SH-SY5Y (cell line): Measurements from ENCODE around the gene HDAC9.

Experiments
- GATA2 ChIP-seq: IDR thresholded peaks from 2 replicates; pipeline ENCODE4 v1.6.1; 2011; ENCODE audit warnings: mild to moderate bottlenecking, low read depth, low read length
- GATA3 ChIP-seq: IDR thresholded peaks from 2 replicates; pipeline ENCODE4 v1.6.1; 2011; ENCODE audit warnings: low read depth, mild to moderate bottlenecking, low read length, moderate library complexity

The HDAC9 gene

GRCh38 chr7:18570890-18571478, 75.4 kb downstream of the HDAC9 start:
- no peak for TF ChIP-seq GATA3
- TF ChIP-seq GATA2: no peak

- TF ChIP-seq GATA3 (no peak), GATA2 (no peak)
Measured at GRCh38 chr7:18572154-18572553, 76.6 kb downstream of the HDAC9 start.

- TF ChIP-seq GATA2 (no peak), GATA3 (no peak)
Measured at GRCh38 chr7:18572885-18573284, 77.3 kb downstream of the HDAC9 start.

- TF ChIP-seq GATA2 (no peak), GATA3 (no peak)
Measured at GRCh38 chr7:18573410-18574234, 78.1 kb downstream of the HDAC9 start.

DNA sequence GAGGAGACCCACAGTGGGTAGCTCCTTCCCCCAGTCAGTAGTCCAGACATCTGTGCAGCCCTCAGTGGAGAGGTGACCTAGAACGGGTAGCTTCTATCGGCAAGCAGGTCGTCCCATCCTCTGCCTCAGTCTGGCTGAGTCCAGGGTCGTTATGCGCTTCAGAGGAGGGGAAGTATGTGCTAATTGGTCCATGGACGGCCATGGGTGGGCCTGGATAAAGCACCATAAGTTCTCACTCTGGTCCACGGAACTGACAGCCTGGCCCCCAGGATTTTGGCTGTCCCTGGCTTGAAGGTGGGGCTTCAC, 78.6 kb downstream of the HDAC9 start:
- TF ChIP-seq GATA3 (no peak), GATA2 (no peak)

DNA sequence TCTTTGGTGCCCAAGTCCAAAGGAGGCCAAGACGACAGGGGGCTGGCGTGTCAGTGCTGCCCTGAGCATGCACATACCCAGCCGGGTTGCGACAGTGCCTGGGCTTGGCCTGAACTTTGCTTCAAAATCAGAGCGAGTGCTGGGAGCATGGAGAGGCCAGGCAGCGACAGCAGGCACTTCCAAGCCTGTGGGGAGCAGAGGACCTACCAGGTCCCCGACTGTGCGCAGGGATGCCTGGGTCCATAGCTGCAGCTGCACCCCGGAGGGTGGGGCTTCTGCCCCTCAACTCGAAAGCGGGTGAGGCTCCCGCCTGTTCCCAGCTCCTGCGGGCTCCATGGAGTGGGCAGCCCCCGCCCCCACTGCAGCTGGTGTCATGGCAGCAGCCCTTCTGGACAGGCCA, 79.1 kb downstream of the HDAC9 start:
- TF ChIP-seq GATA2 (no peak), GATA3 (no peak)

- no peak; the same call in 1 of the 2 replicates for TF ChIP-seq GATA3
- TF ChIP-seq GATA2: no peak
Measured at GRCh38 chr7:18575622-18576572, 80.3 kb downstream of the HDAC9 start.

- TF ChIP-seq GATA2: no peak
- TF ChIP-seq GATA3: no peak
Measured at GRCh38 chr7:18577096-18577771, 81.7 kb downstream of the HDAC9 start.

DNA sequence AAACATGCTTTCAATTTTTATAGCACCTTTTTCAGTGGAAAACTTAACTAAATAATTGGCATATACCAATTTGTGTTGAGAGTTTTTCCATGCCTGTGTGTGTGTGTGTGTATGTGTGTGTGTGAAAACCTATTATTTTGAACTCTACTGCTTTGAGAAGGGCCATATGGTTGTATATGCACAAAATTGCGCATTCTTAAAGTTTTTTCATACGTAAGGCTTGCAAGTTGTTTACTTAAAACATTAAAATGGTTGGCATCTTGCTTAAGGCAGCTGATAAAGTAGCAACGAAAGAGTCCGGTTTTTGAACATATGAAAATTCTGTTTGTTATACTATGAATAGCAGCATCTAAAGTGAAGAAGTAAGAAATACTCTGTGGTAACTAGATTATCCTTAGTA, 84.1 kb downstream of the HDAC9 start:
- no peak for TF ChIP-seq GATA3
- no peak for TF ChIP-seq GATA2

GRCh38 chr7:18580950-18581349, 85.4 kb downstream of the HDAC9 start:
- TF ChIP-seq GATA3: no peak
- TF ChIP-seq GATA2: no peak

GRCh38 chr7:18583305-18583704, 87.8 kb downstream of the HDAC9 start:
- no peak for TF ChIP-seq GATA2
- TF ChIP-seq GATA3: no peak

GRCh38 chr7:18590241-18590640, 94.7 kb downstream of the HDAC9 start:
- TF ChIP-seq GATA2 (no peak), GATA3 (no peak)

DNA sequence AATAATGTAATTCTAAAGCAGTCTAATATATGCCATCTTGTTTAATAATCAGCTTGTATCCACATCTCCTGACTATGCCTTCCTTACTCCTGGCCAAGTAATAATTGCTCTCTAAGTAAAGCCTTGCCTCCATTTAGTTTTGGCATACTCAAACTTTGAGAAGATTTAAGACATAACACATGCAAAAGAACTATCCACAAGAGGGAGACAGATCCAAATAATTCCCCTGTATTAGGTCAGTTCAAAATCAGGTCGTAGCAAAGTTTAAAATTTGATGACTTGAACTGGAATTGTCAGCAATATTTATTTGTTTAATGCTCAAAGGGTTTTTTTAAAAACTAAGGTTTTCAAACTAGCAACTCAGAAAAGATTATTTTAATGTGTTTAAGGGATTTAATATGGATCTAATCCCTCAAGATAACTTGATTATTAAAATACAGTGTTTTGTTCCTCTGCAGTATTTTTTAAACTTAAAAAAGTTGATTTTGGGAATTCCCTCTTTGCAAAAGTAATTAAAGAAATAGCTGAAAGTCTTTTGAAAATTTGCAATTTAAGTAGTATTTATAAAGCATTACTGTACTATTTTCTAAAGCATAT, 95.3 kb downstream of the HDAC9 start:
- no peak for TF ChIP-seq GATA3
- TF ChIP-seq GATA2: no peak

DNA sequence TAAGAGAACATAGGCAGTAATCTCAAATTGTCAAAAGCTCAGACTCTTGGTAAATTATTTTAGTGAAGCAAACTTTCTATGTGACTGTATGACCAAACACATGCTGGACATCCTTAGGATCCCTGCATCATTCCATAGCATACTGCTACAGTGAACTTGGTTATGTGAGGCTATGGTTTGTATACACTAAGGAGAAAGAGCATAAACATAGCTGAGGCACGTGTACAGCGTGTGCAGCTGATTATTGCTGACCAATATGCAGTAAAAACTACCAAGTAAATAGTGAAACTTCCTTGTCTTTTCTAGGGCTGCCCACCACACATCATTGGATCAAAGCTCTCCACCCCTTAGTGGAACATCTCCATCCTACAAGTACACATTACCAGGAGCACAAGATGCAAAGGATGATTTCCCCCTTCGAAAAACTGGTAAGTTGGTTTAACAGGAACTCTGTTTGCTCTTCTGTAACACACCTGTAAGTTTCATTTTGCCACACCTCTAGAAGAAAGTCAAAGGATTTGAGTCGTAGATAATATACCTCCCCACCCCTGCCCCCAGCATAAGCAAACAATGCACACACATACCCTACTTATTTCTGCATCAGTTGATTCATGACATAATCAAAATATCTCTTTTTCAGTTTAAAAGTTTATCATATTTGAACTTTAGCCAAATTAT, 98.2 kb downstream of the HDAC9 start:
- no peak for TF ChIP-seq GATA2
- TF ChIP-seq GATA3: no peak
